HG03095 (cell line): Measurements from ENCODE around the gene STK32B.

Experiments used
- ATAC-seq: cut with Tn5 transposase; IDR thresholded peaks from one replicate; pipeline ENCODE4 v1.9.1; 2021; ENCODE audit warnings: moderate library complexity; ENCODE audit not compliant: unreplicated experiment

Gene STK32B

GRCh38 chr4:5503336-5503936, 452.2 kb downstream of the STK32B start:
- ATAC-seq = no peak

- no peak for ATAC-seq
These were observed 453.2 kb downstream of the STK32B start for GRCh38 chr4:5504486-5504885.

- no peak for ATAC-seq
These were observed 459.2 kb downstream of the STK32B start for GRCh38 chr4:5510504-5510903.

- no peak for ATAC-seq
These were observed 460.5 kb downstream of the STK32B start for GRCh38 chr4:5511791-5512190.

GRCh38 chr4:5515646-5516045, 464.4 kb downstream of the STK32B start:
- no peak for ATAC-seq

- ATAC-seq = no peak
These were observed 466.1 kb downstream of the STK32B start for GRCh38 chr4:5517372-5517771.

GRCh38 chr4:5524446-5525299, 473.4 kb downstream of the STK32B start:
- no peak for ATAC-seq

- ATAC-seq = no peak
These were observed 475.0 kb downstream of the STK32B start for GRCh38 chr4:5526080-5526846.

- ATAC-seq = no peak
These were observed 475.9 kb downstream of the STK32B start for GRCh38 chr4:5527211-5527610.

GRCh38 chr4:5528031-5528436, 476.8 kb downstream of the STK32B start:
- ATAC-seq = no peak

GRCh38 chr4:5532100-5532499, 480.8 kb downstream of the STK32B start:
- ATAC-seq = no peak

GRCh38 chr4:5539584-5539983, 488.3 kb downstream of the STK32B start:
- no peak for ATAC-seq

- no peak for ATAC-seq
These were observed 489.9 kb downstream of the STK32B start for GRCh38 chr4:5541169-5541568.

GRCh38 chr4:5543681-5544080, 492.4 kb downstream of the STK32B start:
- no peak for ATAC-seq

- no peak for ATAC-seq
These were observed 493.5 kb downstream of the STK32B start for GRCh38 chr4:5544762-5545161.

- no peak for ATAC-seq
These were observed 494.0 kb downstream of the STK32B start for GRCh38 chr4:5545271-5545670.

- ATAC-seq = no peak
These were observed 496.5 kb downstream of the STK32B start for GRCh38 chr4:5547651-5548249.
